Epithelial cell of alveolus of lung (primary cell): ENCODE measurements around the gene PTX3. TPM values are rescaled to one million over a fixed set of nuclear protein-coding genes. Genes with fewer than 3 reads are reported as not detected.

Experiments
- total RNA-seq: library from RNA; depleted of rRNA; stranded (reverse); fragments of >200 nt; gene quantifications from 2 replicates; pipeline ENCODE4 v1.2.1, GENCODE V29; 2015

Gene PTX3
- total RNA-seq, result 15.2 and 417 TPM in 2 replicates

DNA sequence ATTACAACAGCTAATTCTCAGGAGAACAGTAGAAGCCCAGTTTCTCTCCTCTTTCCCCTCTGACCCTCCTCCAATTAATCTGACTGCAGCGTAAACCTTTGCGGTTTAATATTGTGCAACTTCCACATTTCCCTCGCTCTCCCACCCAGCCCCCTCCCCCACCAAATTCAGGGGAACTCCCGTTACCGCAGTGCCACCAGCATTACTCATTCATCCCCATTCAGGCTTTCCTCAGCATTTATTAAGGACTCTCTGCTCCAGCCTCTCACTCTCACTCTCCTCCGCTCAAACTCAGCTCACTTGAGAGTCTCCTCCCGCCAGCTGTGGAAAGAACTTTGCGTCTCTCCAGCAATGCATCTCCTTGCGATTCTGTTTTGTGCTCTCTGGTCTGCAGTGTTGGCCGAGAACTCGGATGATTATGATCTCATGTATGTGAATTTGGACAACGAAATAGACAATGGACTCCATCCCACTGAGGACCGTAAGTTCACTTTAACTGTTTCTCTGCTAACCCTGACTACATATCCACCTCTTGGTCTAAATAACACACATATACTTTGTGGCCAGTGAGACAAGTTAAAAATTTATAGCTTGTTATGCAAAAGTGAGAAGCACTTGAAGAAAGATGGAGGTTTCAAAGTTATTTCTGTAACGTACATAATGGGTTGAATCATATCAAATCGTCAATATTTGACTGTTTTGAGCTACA is at the start of gene PTX3:
Gene PTX3, plus strand, starts transcription at position 268 of the 709 bp plus-strand sequence. Its CDS starts 84 bp downstream, at position 352.

Other genes starting within 250 kb of the PTX3 start
- 0.24 and 46.0 TPM in 2 replicates for gene VEPH1, start 66.6 kb downstream of the PTX3 start, total RNA-seq